NCI-H748 (cell line): ENCODE results near the gene ALG5.

Experiments
- DNase-seq: peaks from one replicate; lab custom pipeline; 2025; ENCODE audit not compliant: unreplicated experiment; lab: John Stamatoyannopoulos, UW

Gene ALG5, protein sequence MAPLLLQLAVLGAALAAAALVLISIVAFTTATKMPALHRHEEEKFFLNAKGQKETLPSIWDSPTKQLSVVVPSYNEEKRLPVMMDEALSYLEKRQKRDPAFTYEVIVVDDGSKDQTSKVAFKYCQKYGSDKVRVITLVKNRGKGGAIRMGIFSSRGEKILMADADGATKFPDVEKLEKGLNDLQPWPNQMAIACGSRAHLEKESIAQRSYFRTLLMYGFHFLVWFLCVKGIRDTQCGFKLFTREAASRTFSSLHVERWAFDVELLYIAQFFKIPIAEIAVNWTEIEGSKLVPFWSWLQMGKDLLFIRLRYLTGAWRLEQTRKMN

DNA sequence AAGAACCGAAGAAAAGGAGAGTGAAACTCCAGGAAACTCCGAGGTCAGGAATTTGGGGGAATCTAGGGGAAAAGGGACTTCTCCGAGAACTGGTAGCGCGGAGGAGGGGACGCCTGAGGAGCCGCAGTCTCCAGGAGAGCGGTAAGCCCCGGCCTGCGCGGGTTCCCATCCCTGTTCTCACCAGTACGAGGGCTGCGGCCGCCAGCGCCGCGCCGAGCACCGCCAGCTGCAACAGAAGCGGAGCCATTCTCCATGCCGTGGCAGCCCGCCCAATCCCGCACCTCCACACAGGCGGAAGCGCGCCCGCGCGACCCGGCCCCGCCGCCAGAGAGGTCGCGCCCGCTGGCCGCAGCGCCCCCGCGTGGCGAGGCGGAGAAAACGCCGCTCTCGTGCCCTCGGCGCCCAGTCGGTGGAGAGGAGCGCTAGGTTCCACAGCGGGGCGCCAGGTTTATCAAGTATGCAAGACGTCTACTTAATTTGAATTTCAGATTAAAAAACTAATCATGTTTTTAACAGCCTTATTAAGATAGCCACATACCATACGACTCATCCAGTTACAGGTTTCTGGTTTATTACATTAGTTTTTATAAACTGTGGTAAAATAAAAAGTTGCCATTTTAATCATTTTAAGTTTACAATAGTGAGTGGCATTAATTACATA lies at the start of gene ALG5:
ALG5 (minus strand) TSS at position 287 of the 661 bp plus-strand sequence; CDS start at position 247, 40 bp downstream.
- peak; percentile 93 for DNase-seq

DNA sequence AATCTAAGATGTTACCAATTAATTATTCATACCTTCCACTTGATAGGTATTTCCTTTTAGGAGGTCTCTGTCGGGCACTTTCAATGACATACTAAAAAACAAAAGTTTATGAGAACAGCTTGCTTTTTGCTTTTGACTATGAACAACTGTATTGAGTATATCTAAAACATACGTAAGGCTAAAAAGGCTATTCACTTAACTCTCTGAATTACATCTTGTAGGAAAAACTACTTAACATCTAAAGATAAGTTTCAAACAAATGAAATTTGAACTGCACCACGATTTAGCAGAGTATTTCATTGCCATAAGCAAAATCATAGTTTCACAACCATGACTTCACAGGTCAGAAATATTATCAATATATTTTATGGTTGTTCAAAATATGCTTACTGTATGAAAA lies 48.7 kb upstream of the ALG5 start:
- DNase-seq = no peak

DNA sequence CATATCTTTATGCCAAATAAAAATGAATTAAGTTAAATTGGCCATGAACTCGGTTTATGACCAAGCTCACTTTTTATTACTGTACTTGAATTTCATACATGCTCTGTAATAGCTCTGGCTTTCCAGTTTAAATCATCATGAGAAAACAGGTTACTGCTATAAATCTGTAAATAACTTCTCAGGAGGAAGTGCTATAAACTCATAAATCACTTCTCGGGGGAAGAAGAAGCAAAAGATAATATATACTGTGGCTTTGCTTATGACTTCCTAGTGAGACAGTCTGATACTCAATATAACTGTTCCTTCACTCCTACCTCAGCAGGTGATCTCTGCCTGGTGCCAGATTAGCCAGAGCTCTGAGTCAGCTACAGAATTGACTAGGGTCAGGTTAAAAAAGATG lies 47.9 kb upstream of the ALG5 start:
- DNase-seq = no peak

DNA sequence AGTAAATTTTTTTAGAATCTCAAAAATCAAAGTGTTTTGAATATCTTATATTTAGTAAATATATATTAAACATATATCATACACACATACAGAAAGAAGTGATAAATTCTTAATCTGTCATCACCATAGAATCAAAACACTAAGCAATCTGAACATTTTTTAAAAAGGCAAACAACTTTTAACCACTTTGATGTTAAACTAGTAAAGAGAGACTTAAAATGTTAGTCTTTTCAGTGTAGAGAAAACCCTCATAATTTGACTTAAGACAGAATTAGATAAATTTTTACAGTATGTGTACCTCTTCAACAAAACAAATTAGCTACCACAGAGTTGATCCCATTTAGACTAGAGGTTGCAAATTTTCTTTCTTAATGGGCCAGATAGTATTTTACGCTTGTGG lies 46.9 kb upstream of the ALG5 start:
- no peak for DNase-seq

DNA sequence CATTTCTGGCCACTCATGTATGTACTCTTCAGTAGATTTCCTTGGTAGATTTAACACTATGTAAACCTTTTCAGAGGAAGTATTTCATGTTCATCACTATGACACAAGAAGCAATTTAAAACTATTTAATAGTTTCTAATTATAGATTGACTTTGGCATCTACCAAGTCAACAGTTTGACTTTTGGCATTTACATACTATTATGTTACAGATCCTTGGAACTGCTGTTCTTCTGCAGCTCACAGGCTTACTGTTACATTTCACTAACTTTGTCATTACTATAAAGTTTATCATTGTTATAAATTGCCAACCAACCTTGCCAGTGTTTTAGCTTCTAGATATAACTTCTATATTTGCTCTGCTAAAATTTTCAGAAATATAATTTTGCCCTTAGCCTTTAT lies 41.6 kb upstream of the ALG5 start:
- DNase-seq = no peak

DNA sequence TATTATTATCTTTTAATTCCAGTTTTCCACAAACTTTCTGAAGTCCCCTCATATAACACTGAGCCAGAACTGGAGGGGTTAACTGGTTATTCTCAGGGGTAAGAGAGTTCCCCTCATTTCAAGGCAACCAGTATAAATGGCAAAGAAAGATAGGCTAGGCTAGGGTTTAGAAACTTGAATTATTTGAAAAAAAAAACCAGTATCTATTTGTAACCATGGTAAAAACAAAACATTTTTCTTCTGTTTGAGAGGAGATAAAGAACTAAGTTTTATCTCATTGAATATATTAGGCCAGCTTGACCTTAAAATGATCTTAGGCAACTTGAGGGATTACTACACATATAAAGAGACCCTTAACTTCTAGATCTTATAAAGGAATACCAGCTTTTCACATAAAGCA lies 40.8 kb upstream of the ALG5 start:
- DNase-seq = no peak

DNA sequence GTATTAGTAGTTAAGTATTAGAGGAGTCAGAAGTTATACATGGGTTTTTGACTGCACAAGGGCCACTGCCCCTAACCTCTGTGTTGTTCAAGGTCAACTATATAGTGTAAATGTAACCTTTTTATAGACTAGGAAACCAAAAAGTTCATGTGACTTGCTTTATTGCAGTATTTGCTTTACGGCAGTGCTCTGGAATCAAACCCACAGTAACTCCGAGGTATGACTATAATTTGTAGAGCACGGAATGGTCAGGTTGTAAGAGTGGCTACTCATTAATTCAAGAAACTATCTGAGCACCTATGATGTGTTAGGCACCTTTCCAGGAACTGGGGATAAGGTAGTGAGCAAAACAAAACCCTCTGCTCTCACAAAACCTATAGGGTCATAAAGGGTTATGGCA lies 38.1 kb upstream of the ALG5 start:
- DNase-seq = no peak

DNA sequence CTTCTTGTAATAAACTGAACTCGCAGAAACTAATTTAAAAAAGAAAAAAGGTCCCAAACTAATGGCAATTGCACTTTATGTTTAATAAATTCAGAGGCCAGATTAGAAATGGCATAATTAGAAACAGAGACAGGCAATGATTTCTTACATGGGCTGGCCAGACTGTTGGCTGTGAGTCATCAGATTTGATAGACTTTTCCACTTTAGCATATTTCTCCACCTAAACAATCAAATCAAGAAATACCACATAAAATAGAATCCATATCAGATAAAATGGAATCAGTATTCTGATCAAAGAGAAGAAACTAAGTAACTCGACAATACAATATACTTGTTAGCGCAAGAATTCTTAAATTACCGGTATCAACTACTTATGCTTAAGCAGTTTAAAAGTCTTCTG lies 30.5 kb upstream of the ALG5 start:
- no peak for DNase-seq

DNA sequence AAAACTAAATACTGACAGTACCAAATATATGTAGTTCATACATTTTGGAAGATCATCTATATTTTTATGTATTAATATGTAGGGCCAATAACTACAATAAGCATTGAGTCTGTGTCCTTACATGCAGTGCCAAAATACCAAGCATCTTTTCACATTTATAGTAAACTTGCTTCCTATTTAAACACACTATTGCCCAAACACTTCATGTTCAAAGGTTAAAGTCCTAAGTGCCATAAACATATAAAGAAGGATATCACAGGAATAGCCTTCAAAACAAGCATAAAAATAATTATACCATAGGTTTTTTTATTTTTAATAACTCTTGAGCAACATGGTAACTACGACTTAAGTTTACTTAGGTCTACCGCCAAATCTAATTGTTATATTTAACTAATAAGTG lies 28.5 kb upstream of the ALG5 start:
- no peak for DNase-seq

DNA sequence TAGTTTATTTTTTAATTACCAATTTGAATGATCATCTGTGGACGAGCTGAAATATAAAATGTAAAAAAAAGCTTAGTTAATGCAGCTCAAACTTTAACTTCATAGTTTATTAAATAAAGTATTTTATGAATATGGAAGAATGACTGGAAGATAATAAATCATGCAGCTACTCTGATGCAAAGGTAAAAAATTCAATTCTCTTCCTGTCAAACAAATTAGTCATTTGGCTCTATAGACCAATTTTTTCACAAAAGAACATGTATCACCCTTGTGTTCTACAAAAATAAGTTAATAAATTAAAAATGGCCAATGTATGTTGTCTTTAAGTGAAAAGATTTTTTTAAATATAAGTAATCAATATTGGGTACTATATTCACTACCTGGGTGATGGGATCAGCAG lies 27.6 kb upstream of the ALG5 start:
- no peak for DNase-seq

DNA sequence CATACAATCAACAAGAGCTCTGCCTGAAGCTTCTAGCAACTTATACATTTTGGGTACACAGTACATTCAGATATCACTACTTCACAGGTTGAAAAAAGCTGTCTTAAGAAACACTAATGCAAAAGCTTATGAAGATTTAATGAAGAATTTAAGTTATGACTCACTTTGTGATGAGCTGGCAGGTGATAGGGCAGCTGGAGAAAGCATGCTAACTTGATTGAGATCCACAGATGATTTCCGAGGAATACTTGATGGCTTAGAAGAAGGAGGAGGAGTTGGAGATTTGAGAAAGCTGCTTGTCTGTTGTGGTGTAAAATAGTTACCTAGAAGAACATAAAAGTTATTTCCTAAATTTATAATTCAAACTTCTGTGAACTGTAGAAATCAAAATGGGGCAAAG lies 24.7 kb upstream of the ALG5 start:
- DNase-seq = no peak

DNA sequence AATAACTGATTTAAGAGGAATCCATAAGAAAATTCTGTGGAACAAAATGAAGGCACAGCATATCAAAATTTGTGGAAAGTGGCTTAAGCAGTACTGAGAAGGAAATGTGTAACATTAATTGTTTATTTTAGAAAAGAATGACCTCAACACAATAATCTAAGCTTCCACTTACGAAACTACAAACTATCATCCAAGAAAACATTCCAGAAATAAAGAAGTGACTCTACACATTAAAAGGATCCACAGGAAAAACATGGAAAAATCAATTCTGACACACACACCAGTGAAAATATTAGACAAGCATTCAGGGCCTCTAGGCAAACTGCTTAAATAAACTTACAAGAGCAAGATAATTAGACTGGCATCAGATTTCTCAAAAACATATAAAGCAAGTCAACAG lies 15.5 kb upstream of the ALG5 start:
- peak; percentile 16 for DNase-seq

DNA sequence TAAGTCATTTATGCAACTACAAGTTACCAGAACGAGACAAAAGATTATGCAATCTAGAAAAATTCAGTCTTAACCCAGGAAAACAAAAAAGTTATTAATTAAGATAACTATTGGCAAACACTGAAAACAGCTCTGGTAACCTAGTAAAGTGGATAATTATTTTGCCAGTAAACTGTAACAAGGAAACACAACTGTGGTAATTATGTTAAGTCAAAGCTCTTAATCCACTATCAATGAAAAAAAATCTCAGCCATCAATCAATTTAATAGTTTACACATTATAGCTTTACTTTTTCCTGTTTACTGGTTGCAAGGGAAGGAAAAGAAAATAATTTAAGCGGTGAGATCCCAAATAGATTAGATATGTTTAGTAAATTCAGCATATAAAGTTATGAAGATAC lies 12.6 kb upstream of the ALG5 start:
- no peak for DNase-seq

DNA sequence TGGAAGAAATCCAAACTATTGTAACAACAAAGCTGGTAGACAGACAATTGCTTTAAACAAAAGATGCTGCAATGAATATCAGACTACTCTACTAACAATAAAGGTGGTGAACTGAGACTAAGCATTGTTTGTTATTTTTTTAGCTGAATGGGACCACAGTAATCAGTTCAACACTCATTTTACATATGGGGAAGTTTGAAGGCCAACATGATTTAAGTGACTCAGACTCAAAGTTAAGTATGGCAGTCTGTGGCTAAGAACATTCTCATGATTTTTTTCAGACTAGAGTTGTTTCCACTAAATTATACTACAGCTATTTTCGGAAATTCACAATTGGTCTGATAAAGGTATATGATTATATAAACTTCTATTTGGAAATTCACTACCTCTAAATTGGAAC lies 11.9 kb upstream of the ALG5 start:
- no peak for DNase-seq

DNA sequence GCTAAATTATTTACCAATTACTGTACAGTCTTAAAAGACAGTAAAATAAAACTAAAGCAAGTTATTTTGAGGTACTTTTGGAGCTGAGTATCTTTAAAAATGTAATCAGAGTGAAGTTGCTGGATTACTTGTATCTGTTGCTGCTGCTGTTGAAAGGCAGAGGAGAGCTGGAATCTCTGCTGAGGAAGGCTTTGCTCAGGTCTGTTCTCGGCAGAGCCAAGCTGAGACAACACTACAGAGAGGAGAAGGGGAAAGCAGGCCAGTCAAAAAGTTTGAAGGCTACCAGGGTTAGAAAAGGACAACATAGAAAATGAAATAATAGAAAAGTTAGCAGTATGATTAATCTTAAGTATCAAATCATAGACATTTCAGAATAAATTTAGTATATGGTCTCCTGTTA lies 11.3 kb upstream of the ALG5 start:
- DNase-seq = no peak

DNA sequence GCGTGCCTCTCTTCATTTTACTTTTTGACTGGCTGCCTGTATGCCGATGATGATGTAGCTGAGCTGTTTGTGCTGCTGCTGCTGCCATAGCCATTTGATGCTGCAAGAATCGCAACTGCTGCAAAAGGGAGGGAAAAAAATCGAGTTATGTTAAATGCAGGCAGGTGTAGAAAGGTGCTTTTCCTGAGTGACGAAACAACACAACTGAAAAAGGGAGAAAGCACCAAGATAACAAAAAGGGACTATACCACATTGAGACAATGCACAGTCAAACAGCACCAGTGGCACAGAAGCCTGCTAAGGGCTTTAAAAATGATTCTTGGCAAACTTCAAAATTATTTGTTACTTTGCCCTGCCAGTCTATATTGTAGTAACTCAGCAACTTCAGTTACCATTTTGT lies 10.6 kb upstream of the ALG5 start:
- no peak for DNase-seq

DNA sequence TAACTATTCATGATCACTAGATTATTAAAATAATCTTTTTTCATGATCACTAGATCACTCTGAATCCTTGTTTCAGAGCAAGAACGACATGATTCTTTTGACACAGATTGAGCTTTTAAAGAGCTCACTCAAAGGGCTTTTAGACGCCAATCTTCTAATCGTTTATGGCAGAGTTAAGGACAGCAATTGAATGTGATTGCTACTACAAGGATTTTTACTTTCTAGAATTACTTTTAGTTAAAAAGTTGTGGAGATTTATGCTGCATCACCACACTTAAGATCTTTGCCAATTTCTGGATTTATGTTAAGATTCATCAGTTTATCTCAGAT lies 2.7 kb upstream of the ALG5 start:
- peak; percentile 3 for DNase-seq

DNA sequence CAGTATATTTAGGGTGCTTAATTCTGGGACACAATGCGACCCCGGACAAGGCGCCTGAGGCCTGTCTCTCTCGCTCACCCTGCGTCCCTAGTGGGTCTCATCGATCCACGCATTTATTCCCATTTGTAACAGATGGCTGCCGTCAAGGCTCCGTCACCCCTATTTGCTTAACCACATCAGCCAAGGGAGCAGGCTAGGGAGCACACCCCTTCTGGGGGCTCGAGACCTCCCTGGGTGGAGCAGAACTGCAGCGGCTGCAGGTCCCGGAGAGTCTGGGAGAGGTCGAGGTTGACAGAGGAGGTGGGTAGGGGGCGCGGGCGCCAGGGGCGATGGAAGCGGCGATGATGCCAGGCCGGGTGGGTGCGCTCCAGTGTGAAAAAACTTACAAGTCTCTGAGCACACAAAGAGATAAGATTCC lies 507 bp downstream of the ALG5 start:
- DNase-seq = peak; percentile 60

DNA sequence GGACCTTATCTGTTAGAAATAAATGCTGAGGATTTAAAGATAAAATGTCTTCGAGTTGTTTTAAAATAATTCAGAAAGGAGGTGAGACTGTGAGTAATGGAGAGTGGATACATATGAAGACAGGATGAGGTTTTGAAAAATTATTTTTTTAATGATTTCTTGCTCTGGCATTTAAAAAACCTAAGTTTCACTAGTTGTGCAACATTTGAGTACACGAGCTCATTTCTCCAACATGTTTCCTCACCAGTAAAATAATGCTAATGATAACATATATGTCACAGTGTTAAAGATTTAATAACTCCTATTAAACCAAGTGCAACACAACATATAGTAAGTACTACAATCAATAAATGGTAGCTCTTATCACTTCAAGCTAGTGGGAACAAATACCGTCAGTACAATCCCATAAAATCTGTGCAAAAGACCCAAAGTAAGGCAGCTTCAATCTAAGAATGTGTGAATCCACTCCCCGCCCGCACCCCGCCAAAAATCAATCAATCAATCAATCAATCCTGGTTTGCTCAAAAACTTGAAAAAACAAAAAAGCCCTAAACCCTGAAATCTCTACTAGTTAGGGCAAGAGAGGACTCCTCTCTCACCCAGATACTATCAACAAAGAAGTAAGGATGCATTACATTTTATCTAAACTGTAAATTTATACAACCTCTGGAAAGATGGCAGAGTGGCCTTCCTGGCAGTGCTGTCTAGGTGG lies 1.3 kb downstream of the ALG5 start:
- no peak for DNase-seq

DNA sequence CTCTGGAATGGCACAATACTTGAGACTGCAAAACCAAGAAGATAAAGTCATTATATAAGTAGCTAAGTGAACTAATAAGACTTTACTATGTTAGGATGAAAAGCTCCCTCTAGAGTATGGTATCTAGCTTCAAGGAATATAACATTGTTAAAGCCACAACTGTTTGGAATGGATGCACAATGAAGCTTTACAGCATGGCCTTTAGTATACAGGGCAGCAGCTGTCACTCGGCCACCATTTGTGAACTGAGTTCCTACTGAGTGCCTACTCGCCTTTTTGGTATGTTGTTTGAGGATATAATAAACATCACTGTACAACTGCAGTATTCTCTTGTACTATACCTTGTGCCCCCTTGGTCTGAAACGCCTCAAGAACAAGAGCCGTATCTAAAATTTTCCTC lies 6.8 kb downstream of the ALG5 start:
- no peak for DNase-seq

DNA sequence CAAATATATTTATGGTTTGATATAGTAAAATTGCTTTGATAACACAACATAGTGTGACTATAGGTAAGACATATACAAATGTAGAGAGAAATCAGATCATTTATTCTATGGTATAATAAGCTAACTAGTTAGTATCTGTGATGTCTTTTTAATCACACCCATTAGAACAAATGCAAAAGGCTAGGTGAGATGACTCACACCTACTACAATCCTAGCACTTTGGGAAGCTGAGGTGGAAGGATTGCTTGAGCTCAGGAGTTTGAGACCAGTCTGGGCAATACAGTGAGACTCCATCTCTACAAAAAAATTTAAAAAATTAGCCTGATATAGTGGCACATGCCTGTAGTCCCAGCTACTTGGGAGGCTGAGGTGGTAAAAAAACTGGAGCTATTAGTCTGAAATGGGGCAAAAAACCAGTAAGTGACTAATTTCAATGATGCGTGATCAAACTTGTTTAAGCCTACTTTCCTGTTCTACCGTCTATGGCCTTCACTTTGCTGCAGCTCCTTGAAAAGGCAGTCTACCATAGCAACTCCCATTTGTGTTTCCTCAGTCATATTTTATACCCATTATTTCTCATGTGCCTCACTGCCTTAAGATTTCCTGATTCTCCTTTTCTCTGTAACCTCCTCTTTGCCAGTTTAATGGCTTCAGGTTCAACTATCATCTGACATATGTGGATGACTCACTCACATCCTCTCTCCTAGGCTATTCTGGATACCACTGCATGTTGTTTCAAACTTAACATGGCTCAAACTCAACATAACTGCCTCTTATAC lies 12.5 kb downstream of the ALG5 start:
- no peak for DNase-seq
